GM18868 (cell line): ENCODE results near the gene LDLRAP1.

ENCODE experiments used
- ATAC-seq: cut with Tn5 transposase; IDR thresholded peaks from one replicate; pipeline ENCODE4 v1.9.1; 2021; ENCODE audit warnings: mild to moderate bottlenecking, moderate library complexity; ENCODE audit not compliant: unreplicated experiment

Gene LDLRAP1

GRCh38 chr1:25523542-25523941 lies 19.9 kb upstream of the LDLRAP1 start:
- ATAC-seq, result no peak

GRCh38 chr1:25524568-25525360 lies 18.6 kb upstream of the LDLRAP1 start:
- ATAC-seq, result no peak

GRCh38 chr1:25525361-25525688 lies 18.1 kb upstream of the LDLRAP1 start:
- no peak for ATAC-seq

GRCh38 chr1:25526753-25527152 lies 16.7 kb upstream of the LDLRAP1 start:
- ATAC-seq, result no peak

- ATAC-seq, result no peak
Measured at GRCh38 chr1:25527226-25527846, 16.1 kb upstream of the LDLRAP1 start.

- ATAC-seq, result no peak
Measured at GRCh38 chr1:25527946-25528595, 15.3 kb upstream of the LDLRAP1 start.

- no peak for ATAC-seq
Measured at GRCh38 chr1:25528881-25529517, 14.4 kb upstream of the LDLRAP1 start.

GRCh38 chr1:25529518-25530185 lies 13.8 kb upstream of the LDLRAP1 start:
- no peak for ATAC-seq

GRCh38 chr1:25530186-25531081 lies 13.0 kb upstream of the LDLRAP1 start:
- no peak for ATAC-seq

GRCh38 chr1:25531082-25531461 lies 12.3 kb upstream of the LDLRAP1 start:
- no peak for ATAC-seq

- ATAC-seq, result no peak
Measured at GRCh38 chr1:25532970-25533369, 10.4 kb upstream of the LDLRAP1 start.

GRCh38 chr1:25533775-25534409 lies 9.5 kb upstream of the LDLRAP1 start:
- no peak for ATAC-seq

GRCh38 chr1:25534410-25534788 lies 9.0 kb upstream of the LDLRAP1 start:
- ATAC-seq, result no peak

GRCh38 chr1:25536124-25536523 lies 7.3 kb upstream of the LDLRAP1 start:
- no peak for ATAC-seq

GRCh38 chr1:25537153-25537831 lies 6.1 kb upstream of the LDLRAP1 start:
- no peak for ATAC-seq

GRCh38 chr1:25538191-25538767 lies 5.1 kb upstream of the LDLRAP1 start:
- no peak for ATAC-seq

GRCh38 chr1:25540750-25541342 lies 2.6 kb upstream of the LDLRAP1 start:
- ATAC-seq, result no peak

GRCh38 chr1:25541425-25541824 lies 2.0 kb upstream of the LDLRAP1 start:
- no peak for ATAC-seq
